Panc1 (cell line): Measurements from ENCODE around the gene MRPS7. TPM values are rescaled to one million over a fixed set of nuclear protein-coding genes. Genes with fewer than 3 reads are reported as not detected.

ENCODE experiments used
- ATAC-seq: fragments of 200-7000 bp; cut with Tn5 transposase; 2 replicates; pipeline ENCODE4 v1.9.1; 2020; ENCODE audit warnings: mild to moderate bottlenecking, moderate library complexity
- BruUV-seq: library from RNA; stranded (reverse); fragments of 400-500 nt; replicated peaks from 2 replicates; lab custom pipeline; 2021; lab: Mats Ljungman, UMichigan
- CTCF ChIA-PET: fragments of 300-600 bp; sonication (Branson Sonifier 250); formaldehyde crosslinking; loops from one replicate; lab custom pipeline; 2022; ENCODE audit warnings: antibody characterized with exemption; lab: Charles Lee
- POLR2A ChIA-PET: fragments of 300-600 bp; sonication (Branson Sonifier 250); formaldehyde crosslinking; loops from one replicate; lab custom pipeline; 2022; ENCODE audit warnings: antibody characterized with exemption; lab: Charles Lee
- DNase-seq: peaks from one replicate; pipeline ENCODE4 v3.0.0-alpha.2; 2010; ENCODE audit warnings: low read depth, low spot score
- H3K27ac ChIP-seq: 2 replicates; pipeline ENCODE4 v1.5.1; 2011; ENCODE audit warnings: mild to moderate bottlenecking, low read length, inconsistent platforms
- H3K27me3 ChIP-seq: fragments of 200-500 bp; sonication (Bioruptor generic); 2 replicates; pipeline ENCODE4 v1.6.0; 2014; ENCODE audit warnings: low read length, inconsistent platforms; ENCODE audit not compliant: control insufficient read depth, insufficient read depth
- H3K36me3 ChIP-seq: fragments of 200-500 bp; sonication (Bioruptor generic); 2 replicates; pipeline ENCODE4 v1.5.1; 2014; ENCODE audit warnings: inconsistent platforms, mild to moderate bottlenecking, low read length, moderate library complexity; ENCODE audit not compliant: control insufficient read depth, insufficient read depth
- H3K4me1 ChIP-seq: 2 replicates; pipeline ENCODE4 v1.5.1; 2011; ENCODE audit warnings: inconsistent platforms, mild to moderate bottlenecking, low read length, moderate library complexity; ENCODE audit not compliant: control insufficient read depth, insufficient read depth
- H3K4me3 ChIP-seq, 2 experiments: 2 replicates each; pipeline ENCODE4 v1.5.1; 2011 to 2012; ENCODE audit warnings: low read depth in 2 of 2, low read length in 2 of 2, mild to moderate bottlenecking in 2 of 2, inconsistent platforms in 1 of 2, moderate library complexity in 1 of 2
- H3K9me3 ChIP-seq: fragments of 200-500 bp; sonication (Bioruptor generic); 2 replicates; pipeline ENCODE4 v1.5.1; 2014; ENCODE audit warnings: low read depth, mild to moderate bottlenecking, inconsistent platforms, low read length, moderate library complexity; ENCODE audit not compliant: control insufficient read depth, insufficient read depth
- POLR2AphosphoS5 ChIP-seq: IDR thresholded peaks from 2 replicates; pipeline ENCODE4 v1.6.1; 2012; ENCODE audit warnings: mild to moderate bottlenecking, low read depth, low read length, moderate library complexity
- REST ChIP-seq, 2 experiments: IDR thresholded peaks; 2 replicates each; pipeline ENCODE4 v1.6.1; 2011 to 2012; ENCODE audit warnings: low read depth in 2 of 2, control low read depth in 1 of 2, low read length in 1 of 2, mild to moderate bottlenecking in 1 of 2, moderate library complexity in 1 of 2; ENCODE audit not compliant: insufficient read depth in 1 of 2
- SIN3A ChIP-seq: IDR thresholded peaks from 2 replicates; pipeline ENCODE4 v1.6.1; 2012; ENCODE audit warnings: low read depth, mild to moderate bottlenecking, low read length, moderate library complexity, borderline replicate concordance; ENCODE audit not compliant: insufficient read depth
- TCF7L2 ChIP-seq: IDR thresholded peaks from 2 replicates; pipeline ENCODE4 v1.6.1; 2011; ENCODE audit warnings: mild to moderate bottlenecking, low read depth, low read length, inconsistent platforms
- in situ Hi-C: cut with HindIII; loops from 2 replicates; pipeline ENCODE4 v1.10.0; 2016; ENCODE audit warnings: low sequenced_read_pairs, low pct_unique_long_range_greater_than_20kb
- intact Hi-C: fragments of 100-400 bp; cut with micrococcal nuclease; formaldehyde crosslinking; loops from one replicate; pipeline ENCODE4 v1.10.0; 2022; ENCODE audit not compliant: unreplicated experiment
- total RNA-seq: library from RNA; stranded (reverse); gene quantifications from one replicate; pipeline ENCODE4 v1.2.1, GENCODE V29; 2021; ENCODE audit not compliant: unreplicated experiment
- TF ChIP-seq, protein P1 (sequence below): fragments of 450-650 bp; IDR thresholded peaks from 2 replicates; pipeline ENCODE4 v1.5.1; 2017; ENCODE audit warnings: mild to moderate bottlenecking

MRPS7 gene
- total RNA-seq, 1 experiment from 2014 or later = 85.0 TPM

DNA sequence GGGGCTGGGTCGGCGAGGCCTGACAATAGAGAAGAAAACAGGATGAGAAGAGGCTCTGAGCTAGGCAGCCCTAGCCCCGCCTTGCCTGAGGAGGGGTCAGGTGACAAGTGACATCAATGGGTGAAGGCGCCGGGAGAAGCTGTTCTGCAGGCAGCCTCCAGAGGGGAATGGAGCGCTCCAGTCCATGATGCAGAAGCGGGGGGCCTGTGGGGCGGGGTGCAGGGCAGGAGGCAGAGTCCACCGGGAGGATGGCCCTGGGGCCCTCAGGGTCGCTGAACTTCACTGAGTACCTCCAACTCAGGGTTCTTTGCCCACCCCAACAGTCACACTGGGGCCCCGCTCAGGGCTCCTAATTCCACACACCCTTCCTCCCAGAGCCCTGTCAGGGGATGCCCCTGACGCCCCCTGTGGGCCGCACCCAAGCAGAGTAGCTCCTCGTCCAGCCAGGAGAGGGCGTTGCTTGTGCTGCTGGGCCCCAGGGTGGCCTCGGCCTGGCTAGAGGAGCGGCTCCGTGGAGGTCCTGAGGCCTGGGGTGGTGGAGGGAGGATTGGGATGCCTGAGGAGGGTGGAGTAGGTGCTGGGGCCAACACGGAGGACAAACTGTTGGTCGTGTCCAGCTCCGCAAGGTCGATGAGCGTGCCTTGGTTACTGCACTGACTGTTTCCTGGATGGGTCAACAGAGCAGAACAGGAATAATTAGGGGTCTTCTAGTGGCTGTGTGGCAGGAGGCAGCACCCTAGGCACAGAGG, 21.1 kb upstream of the MRPS7 start:
- H3K36me3 ChIP-seq = peaks cover 20% of the 10 kb centered on the region
- BruUV-seq = no TSS peak
- H3K27me3 ChIP-seq = no peaks in the 10 kb centered on the region
- CTCF ChIA-PET = interaction anchor here (0.5 to 2.0 kb wide), 11 partner anchors 9 to 285 kb away, joined by 3 to 7 read pairs (median 4); partner anchors contain the start of genes LLGL2, MIF4GD and TMEM94
- H3K4me3 ChIP-seq = no peak overlapping the region
- H3K4me1 ChIP-seq = 0 out of 2 replicates have a peak, but pooled peaks cover 3% of the 10 kb centered on the region
- intact Hi-C loops = no loop called here
- ATAC-seq = peak; percentile 62
- no peak for DNase-seq
- in situ Hi-C loops = no loop called here
- no peak overlapping the region for H3K27ac ChIP-seq
- TF ChIP-seq, protein P1, sequence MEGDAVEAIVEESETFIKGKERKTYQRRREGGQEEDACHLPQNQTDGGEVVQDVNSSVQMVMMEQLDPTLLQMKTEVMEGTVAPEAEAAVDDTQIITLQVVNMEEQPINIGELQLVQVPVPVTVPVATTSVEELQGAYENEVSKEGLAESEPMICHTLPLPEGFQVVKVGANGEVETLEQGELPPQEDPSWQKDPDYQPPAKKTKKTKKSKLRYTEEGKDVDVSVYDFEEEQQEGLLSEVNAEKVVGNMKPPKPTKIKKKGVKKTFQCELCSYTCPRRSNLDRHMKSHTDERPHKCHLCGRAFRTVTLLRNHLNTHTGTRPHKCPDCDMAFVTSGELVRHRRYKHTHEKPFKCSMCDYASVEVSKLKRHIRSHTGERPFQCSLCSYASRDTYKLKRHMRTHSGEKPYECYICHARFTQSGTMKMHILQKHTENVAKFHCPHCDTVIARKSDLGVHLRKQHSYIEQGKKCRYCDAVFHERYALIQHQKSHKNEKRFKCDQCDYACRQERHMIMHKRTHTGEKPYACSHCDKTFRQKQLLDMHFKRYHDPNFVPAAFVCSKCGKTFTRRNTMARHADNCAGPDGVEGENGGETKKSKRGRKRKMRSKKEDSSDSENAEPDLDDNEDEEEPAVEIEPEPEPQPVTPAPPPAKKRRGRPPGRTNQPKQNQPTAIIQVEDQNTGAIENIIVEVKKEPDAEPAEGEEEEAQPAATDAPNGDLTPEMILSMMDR = peak; percentile 93; the same call in 1 of the 2 replicates
- TF ChIP-seq TCF7L2 = no peak
- no peaks in the 10 kb centered on the region for H3K9me3 ChIP-seq
- POLR2A ChIA-PET = interaction anchor here (0.5 to 0.6 kb wide), 3 partner anchors 11 to 315 kb away, joined by 3 to 8 read pairs (median 4); no protein-coding TSS in a partner anchor

DNA sequence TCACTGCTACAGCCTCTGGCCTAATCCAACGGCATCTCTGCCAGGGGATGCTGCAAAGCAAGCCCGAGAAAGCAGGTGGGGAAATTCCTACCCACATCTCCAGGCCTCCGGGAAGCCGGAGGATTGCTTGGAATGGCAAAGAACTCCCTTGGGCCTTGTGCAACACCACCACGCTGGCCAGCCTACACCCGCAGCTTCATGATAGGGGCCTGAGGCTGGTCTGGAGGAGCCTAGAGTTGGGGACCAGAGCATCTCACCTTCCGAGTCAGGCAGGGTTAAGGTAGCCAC, 20.6 kb upstream of the MRPS7 start:
- Histone ChIP-seq H3K4me1 (0 out of 2 replicates have a peak, but pooled peaks cover 3% of the 10 kb centered on the region), H3K36me3 (peaks cover 19% of the 10 kb centered on the region), H3K4me3 (no peak overlapping the region), H3K27ac (no peak overlapping the region), H3K27me3 (no peaks in the 10 kb centered on the region), H3K9me3 (no peaks in the 10 kb centered on the region)
- in situ Hi-C loops = no loop called here
- DNase-seq (no peak), ATAC-seq (no peak)
- BruUV-seq = no TSS peak
- no peak for TF ChIP-seq POLR2AphosphoS5
- no peak for TF ChIP-seq SIN3A
- TF ChIP-seq REST (IDR thresholded peaks at IDR 0.05; ENCODE audit: insufficient read depth in 1 of 2, low read depth in 2 of 2, low read length in 1 of 2) = no peak
- TF ChIP-seq TCF7L2 = no peak
- TF ChIP-seq, protein P1 = no peak
- ChIA-PET CTCF (interaction anchor here (0.6 to 2.0 kb wide), 6 partner anchors 21 to 215 kb away, joined by 3 to 7 read pairs (median 4); partner anchors contain the start of genes MIF4GD and TMEM94), POLR2A (no interaction called here)
- intact Hi-C loops = no loop called here
